Measurements from ENCODE around the gene C2orf92. TPM values are rescaled to one million over a fixed set of nuclear protein-coding genes. Genes with fewer than 3 reads are reported as not detected.
"Not testable (repeated sequence)": the region's sequence is repeated elsewhere in the genome, so short reads cannot be mapped to it uniquely, and the experiment has no call there.

C2orf92 gene
- total RNA-seq, 2 experiments from 2014 or later: 7.4 to 8.9 TPM

- no peaks in the 10 kb centered on the region for H3K27me3 Mint-ChIP-seq
- no peak for DNase-seq
- no peaks in the 10 kb centered on the region for H3K9me3 Mint-ChIP-seq (ENCODE audit: low read depth)
- intact Hi-C loops (cut with DNase I, micrococcal nuclease): no loop called here
- peaks cover 4% of the 10 kb centered on the region for H3K4me1 Mint-ChIP-seq
- H3K36me3 Mint-ChIP-seq (ENCODE audit: low read depth): no peaks in the 10 kb centered on the region
- ChIA-PET CTCF (interaction anchor here (8.7 kb wide), 1 partner anchor 7 kb away, joined by 162 read pairs; the partner anchor contains the start of gene ZAP70), POLR2A (no interaction called here)
- H3K27ac Mint-ChIP-seq: no peak overlapping the region
- no peak for ATAC-seq
- H3K4me3 Mint-ChIP-seq: no peak overlapping the region
Measured at GRCh38 chr2:97703741-97704140, 34.2 kb downstream of the C2orf92 start.

DNA sequence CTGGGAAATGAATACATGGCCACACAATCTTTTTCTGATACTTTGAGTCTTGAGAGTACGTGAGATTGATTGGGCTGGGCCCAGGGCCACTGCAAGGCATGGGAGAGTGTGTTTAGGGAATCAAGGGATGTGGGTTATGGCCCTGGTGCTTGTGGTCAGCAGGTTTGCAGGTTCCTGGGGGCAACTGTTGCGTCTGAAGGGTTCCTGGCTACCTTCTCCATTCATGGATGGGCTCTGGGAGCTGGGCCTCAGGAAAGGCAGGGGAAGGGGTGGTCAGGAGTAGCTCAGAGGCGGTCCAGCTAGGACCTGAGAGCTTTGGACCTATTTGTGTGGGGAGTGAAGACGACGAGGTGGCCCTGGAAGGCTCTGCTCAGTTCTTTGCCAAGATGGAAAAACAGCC is 35.5 kb downstream of the C2orf92 start:
- CTCF ChIA-PET: interaction anchor here (0.9 kb wide), 1 partner anchor 43 kb away, joined by 3 read pairs; no protein-coding TSS in a partner anchor
- POLR2A ChIA-PET: no interaction called here
- intact Hi-C loops (cut with DNase I, micrococcal nuclease): no loop called here
- DNase-seq (no peak), ATAC-seq (no peak)
- H3K36me3 Mint-ChIP-seq (ENCODE audit: low read depth): peaks cover under 1% of the 10 kb centered on the region
- peaks cover 4% of the 10 kb centered on the region for H3K4me1 Mint-ChIP-seq
- H3K27me3 Mint-ChIP-seq: no peaks in the 10 kb centered on the region
- no peak overlapping the region for H3K4me3 Mint-ChIP-seq
- H3K9me3 Mint-ChIP-seq (ENCODE audit: low read depth): no peaks in the 10 kb centered on the region
- no peak overlapping the region for H3K27ac Mint-ChIP-seq

- peaks cover 2% of the 10 kb centered on the region for H3K36me3 Mint-ChIP-seq (ENCODE audit: low read depth)
- DNase-seq (no peak), ATAC-seq (no peak)
- no peak overlapping the region for H3K27ac Mint-ChIP-seq
- POLR2A ChIA-PET: interaction anchor here (0.7 kb wide), 1 partner anchor 22 kb away, joined by 4 read pairs; no protein-coding TSS in a partner anchor
- CTCF ChIA-PET: interaction anchor here (0.6 to 9.7 kb wide), 7 partner anchors 7 to 399 kb away, joined by 3 to 162 read pairs (median 4); no protein-coding TSS in a partner anchor
- intact Hi-C loops (cut with DNase I, micrococcal nuclease): no loop called here
- H3K4me1 Mint-ChIP-seq: peaks cover 11% of the 10 kb centered on the region
- no peaks in the 10 kb centered on the region for H3K9me3 Mint-ChIP-seq (ENCODE audit: low read depth)
- no peaks in the 10 kb centered on the region for H3K27me3 Mint-ChIP-seq
- no peak overlapping the region for H3K4me3 Mint-ChIP-seq
Measured at GRCh38 chr2:97706112-97706511, 36.6 kb downstream of the C2orf92 start.

DNA sequence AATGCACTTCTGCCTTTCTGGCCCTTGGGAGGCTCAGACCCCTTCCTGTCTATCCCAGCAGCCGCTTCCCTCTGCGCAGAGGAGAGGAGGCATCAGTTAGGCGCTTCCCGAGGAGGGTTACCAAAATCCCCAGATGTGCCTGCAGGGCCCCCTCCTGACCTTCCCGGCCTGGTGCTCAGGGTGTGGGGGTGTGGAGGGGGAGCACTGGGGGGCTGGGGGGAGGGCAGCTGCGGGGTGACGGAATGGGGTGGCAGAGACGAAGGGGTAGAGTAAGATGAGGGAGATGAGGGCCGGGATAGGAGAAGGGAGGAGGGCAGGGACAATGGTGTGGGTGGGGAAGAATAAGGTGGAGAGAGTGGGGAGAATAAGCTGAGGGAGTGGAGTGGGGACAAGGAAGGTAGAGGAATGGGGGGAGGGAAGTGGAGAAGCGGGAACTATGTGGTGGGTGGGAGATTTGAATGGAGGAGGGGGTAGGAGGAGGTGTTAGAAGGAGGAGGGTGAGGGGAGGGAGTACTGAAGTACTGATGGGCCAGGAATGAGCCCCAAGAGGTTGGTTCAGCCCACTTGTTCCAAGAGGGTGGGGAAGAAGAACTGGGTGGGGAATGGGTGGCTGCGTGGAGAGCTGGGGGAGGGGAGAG is 37.3 kb downstream of the C2orf92 start:
- ATAC-seq (no peak), DNase-seq (no peak)
- H3K4me3 Mint-ChIP-seq: no peak overlapping the region
- H3K36me3 Mint-ChIP-seq (ENCODE audit: low read depth): peaks cover 2% of the 10 kb centered on the region
- H3K27ac Mint-ChIP-seq: no peak overlapping the region
- H3K27me3 Mint-ChIP-seq: no peaks in the 10 kb centered on the region
- H3K4me1 Mint-ChIP-seq: peaks cover 18% of the 10 kb centered on the region
- intact Hi-C loops (cut with DNase I, micrococcal nuclease): no loop called here
- CTCF ChIA-PET: interaction anchor here (0.6 to 9.7 kb wide), 5 partner anchors 8 to 398 kb away, joined by 3 to 162 read pairs (median 14); no protein-coding TSS in a partner anchor
- H3K9me3 Mint-ChIP-seq (ENCODE audit: low read depth): no peaks in the 10 kb centered on the region
- POLR2A ChIA-PET: no interaction called here

- CTCF ChIA-PET: interaction anchor here (0.9 to 9.7 kb wide), 7 partner anchors 8 to 117 kb away, joined by 4 to 162 read pairs (median 17); partner anchors contain the start of gene ANKRD36B
- peaks cover 25% of the 10 kb centered on the region for H3K4me1 Mint-ChIP-seq
- ATAC-seq: no peak
- no peaks in the 10 kb centered on the region for H3K27me3 Mint-ChIP-seq
- H3K27ac Mint-ChIP-seq: no peak overlapping the region
- no peak overlapping the region for H3K4me3 Mint-ChIP-seq
- peaks cover 2% of the 10 kb centered on the region for H3K36me3 Mint-ChIP-seq (ENCODE audit: low read depth)
- intact Hi-C loops (cut with DNase I, micrococcal nuclease): no loop called here
- POLR2A ChIA-PET: no interaction called here
- H3K9me3 Mint-ChIP-seq (ENCODE audit: low read depth): no peaks in the 10 kb centered on the region
- DNase-seq: no peak
Measured at GRCh38 chr2:97707362-97708047, 38.0 kb downstream of the C2orf92 start.

- ChIA-PET CTCF (interaction anchor here (0.9 to 9.7 kb wide), 9 partner anchors 9 to 118 kb away, joined by 3 to 162 read pairs (median 17); partner anchors contain the start of genes ACTR1B and ANKRD36B), POLR2A (interaction anchor here (1.1 kb wide), 1 partner anchor 46 kb away, joined by 3 read pairs; no protein-coding TSS in a partner anchor)
- Mint-ChIP-seq H3K9me3 (ENCODE audit: low read depth) (no peaks in the 10 kb centered on the region), H3K36me3 (ENCODE audit: low read depth) (peaks cover 2% of the 10 kb centered on the region), H3K4me3 (no peak overlapping the region), H3K4me1 (peaks cover 30% of the 10 kb centered on the region), H3K27ac (no peak overlapping the region), H3K27me3 (no peaks in the 10 kb centered on the region)
- ATAC-seq (no peak), DNase-seq (no peak)
- intact Hi-C loops (cut with DNase I, micrococcal nuclease): no loop called here
Measured at GRCh38 chr2:97708048-97708380, 38.5 kb downstream of the C2orf92 start.

DNA sequence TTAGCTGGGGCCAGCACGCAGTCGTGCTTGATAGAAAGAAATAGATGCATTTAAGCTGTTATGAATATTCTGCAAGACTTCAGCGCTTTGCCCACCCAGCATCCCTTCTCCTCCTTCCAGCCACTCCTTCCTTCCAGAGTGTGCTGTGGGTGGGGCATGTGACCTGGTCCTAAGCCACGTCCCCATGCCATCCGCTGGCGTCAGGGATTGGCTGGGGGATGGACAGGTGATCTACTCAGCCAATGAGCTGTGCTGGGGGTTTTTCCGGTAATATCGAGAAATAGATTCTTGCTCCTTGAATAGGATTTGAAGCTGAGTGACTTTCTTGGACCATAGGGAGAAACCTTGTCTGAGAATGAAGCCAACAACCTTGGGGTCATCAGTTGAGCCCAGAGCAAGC is 39.1 kb downstream of the C2orf92 start:
- Mint-ChIP-seq H3K27ac (no peak overlapping the region), H3K4me1 (peaks cover 35% of the 10 kb centered on the region), H3K27me3 (no peaks in the 10 kb centered on the region), H3K4me3 (no peak overlapping the region), H3K9me3 (ENCODE audit: low read depth) (no peaks in the 10 kb centered on the region), H3K36me3 (ENCODE audit: low read depth) (peaks cover 5% of the 10 kb centered on the region)
- ChIA-PET CTCF (interaction anchor here (0.9 to 9.7 kb wide), 13 partner anchors 9 to 118 kb away, joined by 3 to 162 read pairs (median 9); partner anchors contain the start of genes ACTR1B, ANKRD36B and COX5B), POLR2A (interaction anchor here (1.1 kb wide), 1 partner anchor 46 kb away, joined by 3 read pairs; no protein-coding TSS in a partner anchor)
- intact Hi-C loops (cut with DNase I, micrococcal nuclease): no loop called here
- DNase-seq (no peak), ATAC-seq (no peak)

DNA sequence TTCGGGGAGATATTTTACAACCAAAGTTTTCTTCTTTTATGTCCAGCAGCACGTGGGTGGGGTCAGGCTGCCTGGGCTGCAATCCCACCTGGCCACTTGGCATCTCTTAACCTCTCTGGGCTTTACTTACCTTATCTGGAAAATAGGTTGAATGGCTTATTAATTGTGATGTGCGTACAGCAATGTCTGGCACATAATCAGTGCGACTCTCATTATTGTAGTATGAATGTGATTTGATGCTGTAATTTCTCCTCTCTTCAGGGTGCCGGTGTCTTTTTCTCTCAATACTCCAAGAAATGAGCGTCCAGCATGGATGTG is 41.8 kb downstream of the C2orf92 start:
- intact Hi-C loops (cut with DNase I, micrococcal nuclease): loop anchor here (2.0 to 10.0 kb wide), 5 partner anchors 49 to 1623 kb away; partner anchors contain the start of genes ACTR1B (in 1 of the 2), EIF5B (in 1 of the 2), TMEM131 (in 1 of the 2) and TXNDC9 (in 1 of the 2)
- Mint-ChIP-seq H3K4me3 (no peak overlapping the region), H3K9me3 (ENCODE audit: low read depth) (no peaks in the 10 kb centered on the region), H3K27me3 (no peaks in the 10 kb centered on the region), H3K27ac (peak overlapping the region; percentile 78), H3K4me1 (peaks cover 50% of the 10 kb centered on the region), H3K36me3 (ENCODE audit: low read depth) (peaks cover 27% of the 10 kb centered on the region)
- no peak for ATAC-seq
- DNase-seq: no peak
- ChIA-PET POLR2A (no interaction called here), CTCF (interaction anchor here (0.6 to 9.7 kb wide), 7 partner anchors 12 to 292 kb away, joined by 3 to 162 read pairs (median 17); partner anchors contain the start of gene ANKRD36B)

GRCh38 chr2:97712175-97712574 is 42.7 kb downstream of the C2orf92 start:
- ChIA-PET POLR2A (interaction anchor here (1.2 kb wide), 2 partner anchors 29 to 41 kb away, joined by 3 read pairs; no protein-coding TSS in a partner anchor), CTCF (interaction anchor here (0.6 to 9.7 kb wide), 11 partner anchors 13 to 845 kb away, joined by 3 to 162 read pairs (median 11); partner anchors contain the start of genes ACTR1B and ANKRD36B)
- ATAC-seq; H3K27me3 Mint-ChIP-seq; DNase-seq; H3K9me3 Mint-ChIP-seq (ENCODE audit: low read depth): not testable (repeated sequence)
- H3K27ac Mint-ChIP-seq: peak overlapping the region; percentile 78
- H3K36me3 Mint-ChIP-seq (ENCODE audit: low read depth): peaks cover 34% of the 10 kb centered on the region
- peak overlapping the region; percentile 93 for H3K4me3 Mint-ChIP-seq
- H3K4me1 Mint-ChIP-seq: peaks cover 57% of the 10 kb centered on the region
- intact Hi-C loops (cut with DNase I, micrococcal nuclease): loop anchor here (5.0 to 10.0 kb wide), 4 partner anchors 50 to 1623 kb away; partner anchors contain the start of genes ACTR1B (in 1 of the 2), EIF5B (in 1 of the 2), TMEM131 (in 1 of the 2) and TXNDC9 (in 1 of the 2)

DNA sequence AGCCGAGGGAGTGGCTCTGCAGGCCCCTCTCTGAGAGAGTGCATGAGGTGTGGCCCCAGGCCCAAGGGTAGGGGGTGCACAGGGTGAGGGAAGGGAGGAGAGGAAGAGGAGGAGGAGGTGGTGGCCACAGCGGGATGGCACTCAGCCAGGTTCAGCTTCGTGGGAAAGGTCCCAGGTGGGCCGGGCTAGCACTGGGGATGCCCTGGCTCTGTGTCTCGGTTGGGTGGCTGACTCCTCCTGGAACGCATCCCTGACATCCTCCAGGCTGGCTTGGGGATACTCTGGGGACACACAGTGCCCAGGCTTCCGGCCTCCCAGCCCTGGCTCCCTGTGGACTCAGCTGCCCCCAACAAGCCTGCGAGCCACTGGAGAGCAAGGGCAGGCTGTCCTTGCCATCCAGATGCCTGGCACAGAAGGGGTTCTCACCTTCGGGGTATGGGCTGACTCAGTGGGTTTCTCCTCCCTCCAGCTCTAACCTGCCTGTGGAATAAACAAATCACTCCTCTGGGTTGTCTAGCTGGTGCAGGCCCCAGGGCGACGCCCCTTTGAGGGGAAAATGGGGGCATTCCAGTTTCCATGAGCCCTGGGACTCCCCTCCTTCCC is 43.3 kb downstream of the C2orf92 start:
- Mint-ChIP-seq H3K4me1 (peaks cover 62% of the 10 kb centered on the region), H3K27me3 (no peaks in the 10 kb centered on the region), H3K27ac (peak overlapping the region; percentile 99), H3K36me3 (ENCODE audit: low read depth) (peaks cover 34% of the 10 kb centered on the region), H3K9me3 (ENCODE audit: low read depth) (no peaks in the 10 kb centered on the region), H3K4me3 (peak overlapping the region; percentile 93)
- ChIA-PET CTCF (interaction anchor here (0.6 to 9.7 kb wide), 13 partner anchors 13 to 844 kb away, joined by 3 to 162 read pairs (median 5); partner anchors contain the start of genes ACTR1B and ANKRD36B), POLR2A (interaction anchor here (1.2 to 1.4 kb wide), 4 partner anchors 13 to 67 kb away, joined by 3 to 6 read pairs (median 4); partner anchors contain the start of gene COX5B)
- intact Hi-C loops (cut with DNase I, micrococcal nuclease): loop anchor here (1.0 to 10.0 kb wide), 6 partner anchors 48 to 1622 kb away; partner anchors contain the start of genes ACTR1B (in 2 of the 2), EIF5B (in 1 of the 2), TMEM131 (in 1 of the 2) and TXNDC9 (in 1 of the 2)
- peak; percentile 71 for DNase-seq
- peak; percentile 38 for ATAC-seq

All from activated CD4-positive, alpha-beta T cell treated with anti-CD3 and anti-CD28 coated beads for 36 hours (primary cell).